Activated T-helper 17 cell treated with anti-CD3 and anti-CD28 coated beads, Interleukin-2, amount 50 U/mL, for 72 hours (primary cell): ENCODE results near the gene IL32. TPM values are rescaled to one million over a fixed set of nuclear protein-coding genes. Genes with fewer than 3 reads are reported as not detected.

ENCODE experiments used
- ATAC-seq: fragments of 150-1000 bp; cut with Tn5 transposase; replicated peaks from 2 replicates; pipeline ENCODE4 v1.10.0; 2021; ENCODE audit warnings: mild to moderate bottlenecking, moderate library complexity
- H3K27ac Mint-ChIP-seq: one replicate; pipeline ENCODE4 v1.8.0; 2022; ENCODE audit warnings: mixed read lengths
- H3K27me3 Mint-ChIP-seq: one replicate; pipeline ENCODE4 v1.8.0; 2022; ENCODE audit warnings: mixed read lengths
- H3K36me3 Mint-ChIP-seq: one replicate; pipeline ENCODE4 v1.8.0; 2022; ENCODE audit warnings: low read depth, mild to moderate bottlenecking, mixed read lengths
- H3K4me1 Mint-ChIP-seq: one replicate; pipeline ENCODE4 v1.8.0; 2022; ENCODE audit warnings: mixed read lengths
- H3K4me3 Mint-ChIP-seq: one replicate; pipeline ENCODE4 v1.8.0; 2022; ENCODE audit warnings: mild to moderate bottlenecking, mixed read lengths
- H3K9me3 Mint-ChIP-seq: one replicate; pipeline ENCODE4 v1.8.0; 2022; ENCODE audit warnings: mixed read lengths
- total RNA-seq, 2 donors: library from RNA; stranded (reverse); gene quantifications; one replicate each; pipeline ENCODE4 v1.2.3, GENCODE V29; 2022

IL32 gene
- total RNA-seq, 2 donors from 2014 or later = 3,603 to 3,666 TPM

- H3K4me3 Mint-ChIP-seq = no peak overlapping the region
- no peaks in the 10 kb centered on the region for H3K36me3 Mint-ChIP-seq
- no peaks in the 10 kb centered on the region for H3K9me3 Mint-ChIP-seq
- ATAC-seq = no peak
- no peaks in the 10 kb centered on the region for H3K4me1 Mint-ChIP-seq
- no peak overlapping the region for H3K27ac Mint-ChIP-seq
- peaks cover 4% of the 10 kb centered on the region for H3K27me3 Mint-ChIP-seq
Measured at GRCh38 chr16:3112881-3113574, 47.6 kb downstream of the IL32 start.

GRCh38 chr16:3113765-3114479, 48.5 kb downstream of the IL32 start:
- no peak for ATAC-seq
- H3K4me3 Mint-ChIP-seq = no peak overlapping the region
- no peaks in the 10 kb centered on the region for H3K36me3 Mint-ChIP-seq
- no peaks in the 10 kb centered on the region for H3K9me3 Mint-ChIP-seq
- H3K27me3 Mint-ChIP-seq = peaks cover 4% of the 10 kb centered on the region
- H3K4me1 Mint-ChIP-seq = no peaks in the 10 kb centered on the region
- no peak overlapping the region for H3K27ac Mint-ChIP-seq

GRCh38 chr16:3115003-3115402, 49.6 kb downstream of the IL32 start:
- Mint-ChIP-seq H3K27ac (no peak overlapping the region), H3K9me3 (no peaks in the 10 kb centered on the region), H3K36me3 (no peaks in the 10 kb centered on the region), H3K4me3 (no peak overlapping the region), H3K27me3 (peaks cover 4% of the 10 kb centered on the region), H3K4me1 (no peaks in the 10 kb centered on the region)
- ATAC-seq = no peak

- Mint-ChIP-seq H3K27ac (no peak overlapping the region), H3K36me3 (no peaks in the 10 kb centered on the region), H3K4me3 (no peak overlapping the region), H3K4me1 (no peaks in the 10 kb centered on the region), H3K27me3 (peaks cover 4% of the 10 kb centered on the region), H3K9me3 (no peaks in the 10 kb centered on the region)
- ATAC-seq = no peak
Measured at GRCh38 chr16:3115561-3115960, 50.1 kb downstream of the IL32 start.

- Mint-ChIP-seq H3K4me1 (no peaks in the 10 kb centered on the region), H3K27ac (no peak overlapping the region), H3K4me3 (no peak overlapping the region), H3K9me3 (no peaks in the 10 kb centered on the region), H3K36me3 (no peaks in the 10 kb centered on the region), H3K27me3 (peaks cover 2% of the 10 kb centered on the region)
- no peak for ATAC-seq
Measured at GRCh38 chr16:3118204-3118790, 52.9 kb downstream of the IL32 start.

- Mint-ChIP-seq H3K36me3 (no peaks in the 10 kb centered on the region), H3K9me3 (no peaks in the 10 kb centered on the region), H3K27me3 (no peaks in the 10 kb centered on the region), H3K4me3 (no peak overlapping the region), H3K27ac (no peak overlapping the region), H3K4me1 (peaks cover 5% of the 10 kb centered on the region)
- ATAC-seq = no peak
Measured at GRCh38 chr16:3118846-3119245, 53.4 kb downstream of the IL32 start.

Other genes starting within 250 kb of the IL32 start
- gene PRSS21, start 248.4 kb upstream of the IL32 start, total RNA-seq = 1 to 10 TPM; 1.2 to 4.8 TPM
- 1 to 10 TPM; 4.0 to 5.7 TPM for gene ZG16B, start 235.3 kb upstream of the IL32 start, total RNA-seq
- gene PRSS22, start 207.5 kb upstream of the IL32 start, total RNA-seq = 1 to 10 TPM in 1 of 2 donors, not detected in 1; 1.9 TPM
- gene FLYWCH2, start 182.4 kb upstream of the IL32 start, total RNA-seq = 10 to 100 TPM; 13.5 to 14.6 TPM
- gene FLYWCH1, start 153.7 kb upstream of the IL32 start, total RNA-seq = 10 to 100 TPM; 52.4 to 61.1 TPM
- gene KREMEN2, start 101.4 kb upstream of the IL32 start, total RNA-seq = not detected
- 10 to 100 TPM; 24.4 to 41.4 TPM for gene PAQR4, start 96.3 kb upstream of the IL32 start, total RNA-seq
- 100 to 1,000 TPM in 1 of 2 donors, 10 to 100 TPM in 1; 97.7 to 154 TPM for gene PKMYT1, start 85.2 kb upstream of the IL32 start, total RNA-seq
- under 1 TPM in 1 of 2 donors, not detected in 1; 0.15 TPM for gene CLDN9, start 52.7 kb upstream of the IL32 start, total RNA-seq
- not detected for gene CLDN6, start 47.5 kb upstream of the IL32 start, total RNA-seq
- 10 to 100 TPM in 1 of 2 donors, 1 to 10 TPM in 1; 9.7 to 11.9 TPM for gene TNFRSF12A, start 45.3 kb upstream of the IL32 start, total RNA-seq
- gene HCFC1R1, start 41.7 kb upstream of the IL32 start, total RNA-seq = 10 to 100 TPM; 28.2 to 46.0 TPM
- 10 to 100 TPM; 49.8 to 68.1 TPM for gene THOC6, start 41.6 kb upstream of the IL32 start, total RNA-seq
- gene BICDL2, start 28.7 kb upstream of the IL32 start, total RNA-seq = 10 to 100 TPM in 1 of 2 donors, 1 to 10 TPM in 1; 1.1 to 12.1 TPM
- gene MMP25, start 19.1 kb upstream of the IL32 start, total RNA-seq = 1 to 10 TPM; 5.9 to 7.1 TPM
- under 1 TPM; 0.34 to 0.45 TPM for gene ZSCAN10, start 33.7 kb downstream of the IL32 start, total RNA-seq
- gene ZNF205, start 46.9 kb downstream of the IL32 start, total RNA-seq = not detected
- 1 to 10 TPM; 6.4 to 8.6 TPM for gene ZNF213, start 69.4 kb downstream of the IL32 start, total RNA-seq
- under 1 TPM in 1 of 2 donors, not detected in 1; 0.37 TPM for gene OR1F1, start 122.6 kb downstream of the IL32 start, total RNA-seq
- gene ZNF200, start 169.5 kb downstream of the IL32 start, total RNA-seq = 10 to 100 TPM; 14.6 to 23.2 TPM
- gene MEFV, start 191.0 kb downstream of the IL32 start, total RNA-seq = under 1 TPM in 1 of 2 donors, not detected in 1; 0.11 TPM
- gene ZNF263, start 217.9 kb downstream of the IL32 start, total RNA-seq = 10 to 100 TPM; 19.3 to 21.4 TPM
- gene TIGD7, start 239.8 kb downstream of the IL32 start, total RNA-seq = 1 to 10 TPM; 2.3 to 4.0 TPM
- gene ZNF75A, start 239.9 kb downstream of the IL32 start, total RNA-seq = 10 to 100 TPM; 19.4 to 26.9 TPM